OCI-LY3 (cell line): ENCODE measurements around the gene ARL2BP.
"Not testable (repeated sequence)": the region's sequence is repeated elsewhere in the genome, so short reads cannot be mapped to it uniquely, and the experiment has no call there.

Source experiments
- H2AFZ ChIP-seq: fragments of 200-600, 300-600 bp; shearing (Covaris generic); 2 replicates; pipeline ENCODE4 v1.6.0; 2014; ENCODE audit warnings: antibody characterized with exemption, low read depth, low read length
- H3K27ac ChIP-seq: fragments of 200-600, 300-600 bp; sonication (generic); 2 replicates; pipeline ENCODE4 v1.5.1; 2014; ENCODE audit warnings: mild to moderate bottlenecking, low read length, moderate library complexity, mixed read lengths
- H3K27me3 ChIP-seq: fragments of 200-600, 300-600 bp; sonication (generic); 2 replicates; pipeline ENCODE4 v1.6.1; 2014; ENCODE audit warnings: low read depth, low read length, mixed read lengths
- H3K36me3 ChIP-seq: fragments of 200-600, 300-600 bp; sonication (generic); replicated peaks from 2 replicates; pipeline ENCODE3; 2014; ENCODE audit warnings: low read depth, low read length, mixed read lengths
- H3K4me1 ChIP-seq: fragments of 300-600, 200-600 bp; sonication (generic); 2 replicates; pipeline ENCODE4 v1.6.1; 2014; ENCODE audit warnings: low read length, mixed read lengths
- H3K4me2 ChIP-seq: fragments of 200-600, 300-600 bp; sonication (generic); 2 replicates; pipeline ENCODE4 v1.6.1; 2014; ENCODE audit warnings: low read length, mixed read lengths
- H3K4me3 ChIP-seq: fragments of 300-600, 200-600 bp; sonication (generic); 2 replicates; pipeline ENCODE4 v1.5.1; 2014; ENCODE audit warnings: antibody characterized with exemption, mild to moderate bottlenecking, low read length, moderate library complexity
- H3K79me2 ChIP-seq: fragments of 300-600, 200-600 bp; shearing (Covaris generic); 2 replicates; pipeline ENCODE4 v1.6.1; 2014; ENCODE audit warnings: mild to moderate bottlenecking, low read length, mixed read lengths
- H3K9ac ChIP-seq: fragments of 300-600, 200-600 bp; shearing (Covaris generic); 2 replicates; pipeline ENCODE4 v1.6.0; 2014; ENCODE audit warnings: mild to moderate bottlenecking, low read length, moderate library complexity
- H3K9me3 ChIP-seq: fragments of 200-600, 300-600 bp; shearing (Covaris generic); 2 replicates; pipeline ENCODE4 v1.6.1; 2014; ENCODE audit warnings: low read length, mixed read lengths; ENCODE audit not compliant: insufficient read depth
- H4K20me1 ChIP-seq: fragments of 200-600, 300-600 bp; sonication (generic); 2 replicates; pipeline ENCODE4 v1.6.1; 2016; ENCODE audit warnings: low read length, mixed read lengths; ENCODE audit not compliant: insufficient read depth
- EZH2phosphoT487 ChIP-seq: fragments of 200-600 bp; shearing (Covaris generic); IDR thresholded peaks from 2 replicates; pipeline ENCODE4 v1.6.1; 2018; ENCODE audit warnings: antibody characterized with exemption, mixed run types, low read depth
- TF ChIP-seq, protein P1 (sequence below): fragments of 200-600, 300-600 bp; sonication (generic); IDR thresholded peaks from 2 replicates; pipeline ENCODE4 v1.5.1; 2014; ENCODE audit warnings: antibody characterized with exemption, low read length, low read depth

ARL2BP gene

DNA sequence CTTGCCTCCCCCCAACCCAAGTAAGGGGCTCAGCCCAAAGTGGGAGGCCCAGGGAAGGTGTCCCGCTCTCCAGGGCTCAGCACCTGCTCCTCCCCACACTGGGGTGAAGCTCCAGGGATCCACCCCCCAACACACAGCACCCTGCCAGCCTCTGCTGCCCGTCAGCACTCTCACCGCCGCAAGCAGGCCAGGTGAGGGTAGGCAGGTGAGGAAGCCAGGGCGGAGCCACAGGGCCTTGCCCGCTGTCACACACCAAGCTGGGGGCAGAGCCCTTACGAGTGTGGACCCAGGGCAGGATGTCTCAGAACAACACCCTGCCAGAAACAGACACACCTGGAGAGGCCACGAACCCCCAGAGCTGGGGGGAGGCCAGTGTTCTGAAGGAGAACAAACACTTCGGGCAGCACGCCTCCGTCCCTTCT, 19.9 kb downstream of the ARL2BP start:
- no peak for TF ChIP-seq EZH2phosphoT487
- TF ChIP-seq, protein P1, sequence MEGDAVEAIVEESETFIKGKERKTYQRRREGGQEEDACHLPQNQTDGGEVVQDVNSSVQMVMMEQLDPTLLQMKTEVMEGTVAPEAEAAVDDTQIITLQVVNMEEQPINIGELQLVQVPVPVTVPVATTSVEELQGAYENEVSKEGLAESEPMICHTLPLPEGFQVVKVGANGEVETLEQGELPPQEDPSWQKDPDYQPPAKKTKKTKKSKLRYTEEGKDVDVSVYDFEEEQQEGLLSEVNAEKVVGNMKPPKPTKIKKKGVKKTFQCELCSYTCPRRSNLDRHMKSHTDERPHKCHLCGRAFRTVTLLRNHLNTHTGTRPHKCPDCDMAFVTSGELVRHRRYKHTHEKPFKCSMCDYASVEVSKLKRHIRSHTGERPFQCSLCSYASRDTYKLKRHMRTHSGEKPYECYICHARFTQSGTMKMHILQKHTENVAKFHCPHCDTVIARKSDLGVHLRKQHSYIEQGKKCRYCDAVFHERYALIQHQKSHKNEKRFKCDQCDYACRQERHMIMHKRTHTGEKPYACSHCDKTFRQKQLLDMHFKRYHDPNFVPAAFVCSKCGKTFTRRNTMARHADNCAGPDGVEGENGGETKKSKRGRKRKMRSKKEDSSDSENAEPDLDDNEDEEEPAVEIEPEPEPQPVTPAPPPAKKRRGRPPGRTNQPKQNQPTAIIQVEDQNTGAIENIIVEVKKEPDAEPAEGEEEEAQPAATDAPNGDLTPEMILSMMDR = no peak
- Histone ChIP-seq H4K20me1 (no peaks in the 10 kb centered on the region), H3K36me3 (no peaks in the 10 kb centered on the region), H3K4me2 (no peak overlapping the region), H3K9me3 (no peaks in the 10 kb centered on the region), H2AFZ (no peak overlapping the region), H3K27me3 (no peaks in the 10 kb centered on the region), H3K79me2 (no peaks in the 10 kb centered on the region), H3K27ac (no peak overlapping the region), H3K9ac (no peak overlapping the region), H3K4me3 (no peak overlapping the region), H3K4me1 (peaks cover 15% of the 10 kb centered on the region)

DNA sequence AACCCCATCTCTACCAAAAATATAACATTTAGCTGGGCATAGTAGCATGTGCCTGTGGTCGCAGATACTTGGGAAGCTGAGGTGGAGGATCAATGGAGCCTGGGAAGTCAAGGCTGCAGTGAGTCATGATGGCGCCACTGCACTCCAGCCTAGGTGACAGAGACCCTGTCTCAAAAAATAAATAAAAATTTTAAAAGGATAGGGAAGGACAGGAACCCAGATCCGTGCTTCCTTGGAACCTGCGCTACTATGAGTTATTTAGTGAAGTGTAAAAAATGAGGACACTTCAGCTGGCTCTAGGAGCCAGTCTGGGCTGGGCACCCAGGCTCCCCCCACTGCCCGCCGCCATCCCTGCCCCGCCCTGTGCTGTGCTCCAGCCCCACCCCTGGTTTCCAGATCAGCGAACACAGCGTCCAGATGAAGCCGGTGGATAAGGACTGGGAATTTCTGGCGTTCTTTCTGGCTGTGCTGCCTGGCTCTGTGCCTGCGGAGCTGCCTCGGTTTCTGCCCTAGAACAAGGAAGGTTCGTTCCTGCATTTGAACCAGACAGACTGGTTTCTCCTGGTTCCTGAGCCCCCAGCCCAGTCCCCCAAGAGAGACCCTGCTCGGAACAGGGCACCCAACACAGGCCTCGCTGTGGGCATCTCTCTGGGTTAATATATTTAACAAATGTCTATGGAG, 20.9 kb downstream of the ARL2BP start:
- Histone ChIP-seq H3K4me1 (peaks cover 7% of the 10 kb centered on the region), H4K20me1 (no peaks in the 10 kb centered on the region), H3K9ac (no peak overlapping the region), H3K79me2 (no peaks in the 10 kb centered on the region), H3K27me3 (no peaks in the 10 kb centered on the region), H3K9me3 (no peaks in the 10 kb centered on the region), H3K4me2 (no peak overlapping the region), H3K27ac (no peak overlapping the region), H3K4me3 (no peak overlapping the region), H2AFZ (no peak overlapping the region), H3K36me3 (no peaks in the 10 kb centered on the region)
- TF ChIP-seq, protein P1 = no peak
- TF ChIP-seq EZH2phosphoT487 = no peak

DNA sequence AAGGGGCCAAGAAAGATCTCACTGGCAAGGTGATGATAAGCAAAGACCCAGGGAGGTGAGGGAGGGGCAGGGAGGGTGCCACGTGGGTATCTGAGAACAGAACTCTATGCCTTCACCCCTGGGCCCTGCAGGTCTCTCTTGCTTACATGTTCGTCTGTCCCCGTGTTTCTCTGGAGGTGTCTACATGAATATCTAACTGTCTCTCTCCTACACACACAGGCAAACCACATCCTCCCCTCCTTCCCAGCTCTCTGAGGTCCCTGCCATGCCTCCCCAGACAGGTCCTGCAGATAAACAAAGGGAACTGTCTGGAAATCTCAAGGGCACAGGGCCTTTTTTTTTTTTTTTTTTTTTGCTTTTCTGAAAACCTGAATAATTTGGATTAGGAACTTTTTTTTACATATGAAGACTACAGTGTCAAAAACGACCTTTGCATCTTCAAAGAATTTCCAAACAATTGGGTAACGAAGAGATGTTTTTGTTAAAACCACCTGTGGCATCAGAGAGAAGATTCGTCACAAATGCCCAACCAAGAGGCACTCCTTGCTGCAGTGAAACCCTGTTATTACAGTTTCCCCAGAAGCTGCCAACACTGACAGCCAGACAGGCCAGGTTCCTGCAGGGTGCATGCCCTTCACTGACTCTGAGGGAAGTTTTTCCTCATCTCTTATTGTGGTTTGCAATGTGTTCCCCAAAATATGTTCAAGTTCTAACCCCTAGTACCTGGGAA, 21.6 kb downstream of the ARL2BP start:
- Histone ChIP-seq H3K27ac (no peak overlapping the region), H3K4me2 (no peak overlapping the region)

DNA sequence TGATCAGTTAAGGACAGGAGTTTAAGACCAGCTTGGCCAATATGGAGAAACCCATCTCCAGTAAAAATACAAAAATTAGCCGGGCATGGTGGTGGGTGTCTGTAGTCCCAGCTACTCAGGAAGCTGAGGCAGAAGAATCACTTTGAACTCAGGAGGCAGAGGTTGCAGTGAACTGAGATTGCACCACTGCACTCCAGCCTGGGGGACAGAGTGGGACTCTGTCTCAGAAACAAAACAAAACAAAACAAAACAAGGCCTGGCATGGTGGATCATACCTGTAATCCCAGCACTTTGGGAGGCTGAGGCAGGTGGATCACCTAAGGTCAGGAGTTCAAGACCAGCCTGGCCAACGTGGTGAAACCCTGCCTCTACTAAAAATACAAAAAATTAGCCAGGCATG, 22.3 kb downstream of the ARL2BP start:
- H3K27me3 ChIP-seq, H3K4me2 ChIP-seq, H3K9ac ChIP-seq: not testable (repeated sequence)

More for the DNA sequence above, 21.6 kb downstream of the ARL2BP start:
- H3K27me3 ChIP-seq = no peaks in the 10 kb centered on the region
- H3K4me3 ChIP-seq = no peak overlapping the region
- no peak for TF ChIP-seq EZH2phosphoT487
- TF ChIP-seq, protein P1 = no peak
- no peaks in the 10 kb centered on the region for H3K36me3 ChIP-seq
- H2AFZ ChIP-seq = no peak overlapping the region
- no peaks in the 10 kb centered on the region for H3K79me2 ChIP-seq
- H3K4me1 ChIP-seq = peaks cover 7% of the 10 kb centered on the region
- no peaks in the 10 kb centered on the region for H3K9me3 ChIP-seq
- no peaks in the 10 kb centered on the region for H4K20me1 ChIP-seq
- H3K9ac ChIP-seq = no peak overlapping the region

More for the DNA sequence above, 22.3 kb downstream of the ARL2BP start:
- H3K27ac ChIP-seq, H3K36me3 ChIP-seq, H3K9me3 ChIP-seq, H4K20me1 ChIP-seq, H3K4me1 ChIP-seq, H3K4me3 ChIP-seq, H2AFZ ChIP-seq, H3K79me2 ChIP-seq: not testable (repeated sequence)
